COLO829 (cell line): ENCODE results near the gene ALAD.
A peak's percentile ranks its signal among the peaks of the same experiment; 100 is the strongest.

Experiments
- DNase-seq: peaks from one replicate; pipeline ENCODE4 v3.0.0; 2012; ENCODE audit warnings: low spot score

The ALAD gene

DNA sequence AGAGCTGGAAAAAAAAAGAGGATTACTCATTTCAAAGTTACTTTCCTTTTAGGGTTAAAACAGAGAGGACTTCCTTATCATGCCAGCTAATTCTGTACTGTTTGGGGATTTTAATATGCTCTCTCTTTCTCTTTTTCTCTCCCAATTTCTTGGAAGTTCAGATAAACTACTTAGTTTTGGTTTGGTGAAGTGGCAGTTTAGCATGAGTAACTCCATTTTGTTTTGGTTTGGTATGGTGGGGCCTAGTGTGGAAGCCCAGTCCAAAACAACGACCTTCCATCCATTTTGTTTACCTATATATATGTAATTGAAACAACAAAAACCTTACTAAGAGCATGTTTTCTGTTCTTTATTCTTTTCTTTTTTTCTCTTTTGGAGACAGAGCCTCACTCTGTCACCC is 55.4 kb downstream of the ALAD start:
- no peak for DNase-seq

DNA sequence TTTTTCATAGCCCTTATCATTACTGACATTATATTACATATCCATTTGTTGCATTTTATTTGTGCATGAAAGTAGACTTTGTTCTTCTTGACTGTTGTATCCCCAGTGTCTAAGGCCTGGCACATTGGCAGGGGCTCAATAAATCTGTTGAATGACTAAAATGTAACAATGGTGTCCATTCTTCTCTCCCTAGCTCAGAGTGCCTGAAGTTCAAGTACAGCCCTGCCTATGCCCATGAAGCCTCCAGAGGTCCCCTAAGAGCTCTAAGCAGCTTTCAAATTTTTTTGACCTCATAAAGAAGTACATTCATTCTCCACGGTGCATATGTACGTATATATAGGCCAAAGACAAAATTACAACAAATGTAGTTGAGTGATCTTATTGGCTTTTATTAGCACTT is 55.9 kb downstream of the ALAD start:
- DNase-seq = peak; percentile 93

DNA sequence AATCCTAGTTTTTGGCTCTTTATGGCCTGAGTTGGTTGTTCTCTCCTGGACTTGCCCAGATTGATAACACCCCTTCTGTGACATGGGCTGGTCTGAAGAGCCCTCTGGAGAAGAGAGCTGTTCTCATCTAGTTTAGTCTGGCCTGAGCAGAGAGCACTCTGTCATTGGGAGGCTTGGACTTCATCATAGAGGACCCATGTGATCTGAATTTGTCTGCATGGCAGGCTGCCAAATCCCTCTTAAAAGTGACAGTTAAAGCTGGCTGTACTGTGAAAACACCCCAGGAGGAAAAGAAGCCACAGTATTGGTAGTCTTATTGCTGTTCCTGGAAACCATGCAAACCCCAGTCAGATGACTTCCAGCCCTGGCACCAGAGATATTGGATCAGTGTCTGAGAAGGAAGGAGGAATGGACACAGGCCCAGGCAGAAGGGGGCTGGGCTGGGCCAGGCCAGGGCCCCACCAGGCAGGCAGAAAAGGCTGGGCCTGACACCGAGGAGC is 57.3 kb downstream of the ALAD start:
- peak; percentile 71 for DNase-seq

DNA sequence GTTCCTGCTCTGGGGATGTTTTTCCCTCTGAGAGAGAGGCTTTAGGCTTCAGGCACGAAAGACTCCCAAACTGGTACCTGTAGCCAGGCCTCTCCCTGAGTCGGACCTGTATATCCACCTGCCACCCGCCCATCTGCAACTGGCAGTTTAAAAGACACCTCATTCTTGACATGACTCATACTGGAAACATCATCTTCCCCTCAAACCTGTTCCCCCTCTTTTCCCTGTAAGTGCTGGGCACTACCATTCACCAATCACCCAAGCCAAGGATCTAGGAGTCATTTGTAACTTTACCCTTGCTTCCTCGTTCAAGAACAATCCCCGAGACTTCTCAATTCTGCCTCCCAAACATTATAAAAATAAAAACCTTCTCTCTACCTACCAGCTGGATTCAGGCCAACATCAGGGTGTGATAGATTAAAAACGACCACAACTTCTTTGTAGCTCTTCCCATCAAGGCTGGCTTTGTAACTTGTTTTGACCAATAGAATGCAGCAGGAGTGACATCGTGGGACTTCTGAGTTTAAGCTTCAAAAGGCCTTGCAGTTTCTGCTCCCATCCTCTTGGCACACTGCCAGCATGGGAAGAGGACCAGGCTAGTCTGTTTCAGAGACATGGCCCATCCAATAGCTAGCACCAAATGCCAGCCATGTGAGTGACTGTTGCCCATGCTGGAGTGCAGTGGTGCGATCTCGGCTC is 59.2 kb downstream of the ALAD start:
- DNase-seq = no peak

DNA sequence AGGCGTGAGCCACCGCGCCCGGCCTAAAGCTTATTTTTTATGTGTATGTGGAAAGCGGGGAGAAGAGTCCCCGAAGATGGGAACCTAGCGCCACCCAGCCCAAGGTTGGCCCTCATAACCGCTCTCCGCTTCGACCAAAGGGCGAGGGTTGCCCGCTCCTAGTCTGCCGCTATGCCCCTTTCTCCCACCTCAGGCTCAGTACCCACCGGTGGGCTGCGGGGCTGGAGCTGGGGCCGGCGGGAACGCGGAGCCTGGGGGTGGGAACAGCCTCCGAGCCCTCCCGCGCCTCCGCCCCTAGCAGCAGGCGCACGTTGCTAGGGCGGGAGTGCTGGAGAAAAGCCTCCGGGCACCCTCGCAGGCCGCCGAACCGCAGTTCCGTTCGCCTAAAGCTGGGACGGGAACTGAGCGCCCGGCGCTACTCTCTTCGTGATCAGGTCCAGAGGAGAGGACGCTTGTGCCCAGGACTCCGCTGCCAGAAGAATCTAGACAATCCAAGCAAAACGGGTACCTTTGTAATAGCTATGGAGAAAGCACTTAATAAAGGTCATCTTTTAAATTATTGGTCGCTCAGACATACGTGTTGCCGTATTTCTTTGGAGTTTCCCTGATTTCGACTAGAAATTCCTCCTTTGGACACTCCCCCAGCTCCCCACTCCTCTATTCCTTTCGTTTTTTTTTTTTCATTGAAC is 60.9 kb downstream of the ALAD start, which contains the start of gene WDR31:
WDR31 (minus strand) TSS at position 265 of the 689 bp plus-strand sequence. CDS start 8,253 bp downstream, outside the sequence.
- DNase-seq = peak; percentile 85

DNA sequence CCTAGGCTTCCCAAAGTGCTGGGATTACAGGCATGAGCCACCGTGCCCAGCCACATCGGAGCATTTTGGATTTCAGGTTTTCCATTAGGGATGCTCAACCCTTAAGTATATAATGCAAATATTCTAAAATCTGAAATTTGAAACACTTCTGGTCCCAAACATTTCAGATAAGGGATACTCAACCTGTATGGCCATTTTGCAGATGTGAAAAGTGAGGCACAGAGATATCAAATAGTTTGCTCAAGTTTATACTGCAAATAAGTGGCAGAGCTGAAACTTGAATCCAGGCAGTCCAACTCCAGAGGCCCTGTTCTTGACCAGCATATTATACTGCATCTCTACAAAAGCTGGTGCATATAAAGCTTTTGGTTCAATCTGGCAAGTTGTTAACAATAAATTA is 63.4 kb downstream of the ALAD start:
- DNase-seq = no peak
